ENCODE data around the gene ACRV1.

Gene ACRV1

DNA sequence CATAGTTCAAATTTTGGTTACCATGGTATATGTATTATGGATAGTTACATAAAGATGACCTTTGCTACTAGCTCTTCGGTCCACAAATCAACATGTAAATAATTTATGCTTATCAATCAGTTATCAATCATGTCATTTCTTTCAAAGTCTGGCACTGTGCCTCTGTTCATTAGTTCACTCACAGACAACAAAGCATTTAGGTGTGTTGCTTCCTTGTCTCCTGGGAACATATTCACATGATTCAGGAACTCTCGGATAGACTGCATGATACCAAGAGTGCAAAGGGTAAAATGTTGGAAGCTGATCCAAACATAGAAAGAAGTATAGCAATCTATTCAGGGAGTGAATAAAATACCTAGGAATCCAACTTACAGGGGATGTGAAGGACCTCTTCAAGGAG lies 14.3 kb upstream of the ACRV1 start:
- TF ChIP-seq NFIC (IDR thresholded peaks at IDR 0.05), result no peak
- TF ChIP-seq YY1 (IDR thresholded peaks at IDR 0.05; ENCODE audit: low read depth), result no peak

DNA sequence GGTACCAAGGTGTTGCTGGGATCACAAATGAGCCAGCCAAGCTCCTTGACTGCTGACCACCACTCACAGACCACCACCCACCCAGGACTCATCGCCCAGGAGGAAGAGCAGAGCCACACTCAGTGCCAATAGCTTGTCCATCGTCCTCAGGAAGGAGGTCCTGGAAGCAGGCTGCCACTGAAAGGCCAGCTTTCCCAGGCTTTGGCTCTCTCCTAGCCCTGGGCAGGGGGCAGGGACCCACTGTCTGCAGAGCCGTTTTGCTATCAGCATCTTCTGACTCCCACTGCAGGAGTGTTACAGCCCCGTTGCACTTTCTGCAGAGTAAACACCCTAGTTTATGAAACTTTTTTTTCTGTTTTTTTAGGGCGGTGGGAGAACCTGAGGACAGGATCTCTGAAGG lies 12.2 kb upstream of the ACRV1 start:
- TF ChIP-seq YY1 (IDR thresholded peaks at IDR 0.05; ENCODE audit: low read depth) (no peak), TAF1 (IDR thresholded peaks at IDR 0.05; ENCODE audit: low read depth) (no peak), CREB1 (IDR thresholded peaks at IDR 0.05; ENCODE audit: low read depth) (no peak), TCF12 (IDR thresholded peaks at IDR 0.05; ENCODE audit: low read depth) (no peak), TEAD4 (IDR thresholded peaks at IDR 0.05) (no peak), FOXM1 (IDR thresholded peaks at IDR 0.05; ENCODE audit: borderline replicate concordance, low read depth) (no peak), ZBTB7A (IDR thresholded peaks at IDR 0.05; ENCODE audit: low read depth) (no peak), EP300 (IDR thresholded peaks at IDR 0.05; ENCODE audit: borderline replicate concordance) (no peak), CEBPB (IDR thresholded peaks at IDR 0.05) (no peak), RAD21 (IDR thresholded peaks at IDR 0.05; ENCODE audit: low read depth) (no peak), EGR1 (IDR thresholded peaks at IDR 0.05) (no peak), NFIC (IDR thresholded peaks at IDR 0.05) (no peak)
- TF ChIP-seq, protein P1, sequence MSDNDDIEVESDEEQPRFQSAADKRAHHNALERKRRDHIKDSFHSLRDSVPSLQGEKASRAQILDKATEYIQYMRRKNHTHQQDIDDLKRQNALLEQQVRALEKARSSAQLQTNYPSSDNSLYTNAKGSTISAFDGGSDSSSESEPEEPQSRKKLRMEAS (IDR thresholded peaks at IDR 0.05), result no peak
- TF ChIP-seq, protein P2, sequence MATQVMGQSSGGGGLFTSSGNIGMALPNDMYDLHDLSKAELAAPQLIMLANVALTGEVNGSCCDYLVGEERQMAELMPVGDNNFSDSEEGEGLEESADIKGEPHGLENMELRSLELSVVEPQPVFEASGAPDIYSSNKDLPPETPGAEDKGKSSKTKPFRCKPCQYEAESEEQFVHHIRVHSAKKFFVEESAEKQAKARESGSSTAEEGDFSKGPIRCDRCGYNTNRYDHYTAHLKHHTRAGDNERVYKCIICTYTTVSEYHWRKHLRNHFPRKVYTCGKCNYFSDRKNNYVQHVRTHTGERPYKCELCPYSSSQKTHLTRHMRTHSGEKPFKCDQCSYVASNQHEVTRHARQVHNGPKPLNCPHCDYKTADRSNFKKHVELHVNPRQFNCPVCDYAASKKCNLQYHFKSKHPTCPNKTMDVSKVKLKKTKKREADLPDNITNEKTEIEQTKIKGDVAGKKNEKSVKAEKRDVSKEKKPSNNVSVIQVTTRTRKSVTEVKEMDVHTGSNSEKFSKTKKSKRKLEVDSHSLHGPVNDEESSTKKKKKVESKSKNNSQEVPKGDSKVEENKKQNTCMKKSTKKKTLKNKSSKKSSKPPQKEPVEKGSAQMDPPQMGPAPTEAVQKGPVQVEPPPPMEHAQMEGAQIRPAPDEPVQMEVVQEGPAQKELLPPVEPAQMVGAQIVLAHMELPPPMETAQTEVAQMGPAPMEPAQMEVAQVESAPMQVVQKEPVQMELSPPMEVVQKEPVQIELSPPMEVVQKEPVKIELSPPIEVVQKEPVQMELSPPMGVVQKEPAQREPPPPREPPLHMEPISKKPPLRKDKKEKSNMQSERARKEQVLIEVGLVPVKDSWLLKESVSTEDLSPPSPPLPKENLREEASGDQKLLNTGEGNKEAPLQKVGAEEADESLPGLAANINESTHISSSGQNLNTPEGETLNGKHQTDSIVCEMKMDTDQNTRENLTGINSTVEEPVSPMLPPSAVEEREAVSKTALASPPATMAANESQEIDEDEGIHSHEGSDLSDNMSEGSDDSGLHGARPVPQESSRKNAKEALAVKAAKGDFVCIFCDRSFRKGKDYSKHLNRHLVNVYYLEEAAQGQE (IDR thresholded peaks at IDR 0.05; ENCODE audit: low read depth), result no peak
- TF ChIP-seq, protein P3, sequence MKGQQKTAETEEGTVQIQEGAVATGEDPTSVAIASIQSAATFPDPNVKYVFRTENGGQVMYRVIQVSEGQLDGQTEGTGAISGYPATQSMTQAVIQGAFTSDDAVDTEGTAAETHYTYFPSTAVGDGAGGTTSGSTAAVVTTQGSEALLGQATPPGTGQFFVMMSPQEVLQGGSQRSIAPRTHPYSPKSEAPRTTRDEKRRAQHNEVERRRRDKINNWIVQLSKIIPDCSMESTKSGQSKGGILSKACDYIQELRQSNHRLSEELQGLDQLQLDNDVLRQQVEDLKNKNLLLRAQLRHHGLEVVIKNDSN (IDR thresholded peaks at IDR 0.05), result no peak

DNA sequence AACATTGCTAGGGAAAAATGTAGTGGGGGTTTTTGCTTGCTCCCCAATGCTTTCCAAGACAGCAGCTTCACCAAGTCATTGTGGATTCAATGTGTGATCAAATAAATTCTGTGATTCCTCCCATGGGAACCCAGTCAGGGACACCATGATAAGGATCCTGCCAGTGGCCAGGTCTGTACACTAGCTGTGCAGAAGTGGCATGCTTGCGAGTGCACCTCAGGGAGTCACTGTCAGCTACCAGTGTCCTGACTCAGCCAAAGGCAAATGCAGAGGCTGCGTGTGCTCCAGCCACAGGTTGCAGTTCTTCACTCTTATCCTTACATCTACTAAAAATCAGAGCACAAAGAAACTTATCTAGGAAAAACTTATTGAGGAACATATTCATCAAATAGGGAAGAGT lies 9.4 kb upstream of the ACRV1 start:
- no peak for TF ChIP-seq FOXM1 (IDR thresholded peaks at IDR 0.05; ENCODE audit: borderline replicate concordance, low read depth)
- no peak for TF ChIP-seq ZBTB7A (IDR thresholded peaks at IDR 0.05; ENCODE audit: low read depth)
- no peak for TF ChIP-seq EGR1 (IDR thresholded peaks at IDR 0.05)
- TF ChIP-seq NFIC (IDR thresholded peaks at IDR 0.05), result no peak
- no peak for TF ChIP-seq TCF12 (IDR thresholded peaks at IDR 0.05; ENCODE audit: low read depth)
- TF ChIP-seq, protein P2 (IDR thresholded peaks at IDR 0.05; ENCODE audit: low read depth), result no peak
- TF ChIP-seq TEAD4 (IDR thresholded peaks at IDR 0.05), result no peak
- TF ChIP-seq, protein P1 (IDR thresholded peaks at IDR 0.05), result no peak
- TF ChIP-seq, protein P3 (IDR thresholded peaks at IDR 0.05), result no peak
- no peak for TF ChIP-seq RAD21 (IDR thresholded peaks at IDR 0.05; ENCODE audit: low read depth)
- TF ChIP-seq CREB1 (IDR thresholded peaks at IDR 0.05; ENCODE audit: low read depth), result no peak
- no peak for TF ChIP-seq EP300 (IDR thresholded peaks at IDR 0.05; ENCODE audit: borderline replicate concordance)
- no peak for TF ChIP-seq YY1 (IDR thresholded peaks at IDR 0.05; ENCODE audit: low read depth)

DNA sequence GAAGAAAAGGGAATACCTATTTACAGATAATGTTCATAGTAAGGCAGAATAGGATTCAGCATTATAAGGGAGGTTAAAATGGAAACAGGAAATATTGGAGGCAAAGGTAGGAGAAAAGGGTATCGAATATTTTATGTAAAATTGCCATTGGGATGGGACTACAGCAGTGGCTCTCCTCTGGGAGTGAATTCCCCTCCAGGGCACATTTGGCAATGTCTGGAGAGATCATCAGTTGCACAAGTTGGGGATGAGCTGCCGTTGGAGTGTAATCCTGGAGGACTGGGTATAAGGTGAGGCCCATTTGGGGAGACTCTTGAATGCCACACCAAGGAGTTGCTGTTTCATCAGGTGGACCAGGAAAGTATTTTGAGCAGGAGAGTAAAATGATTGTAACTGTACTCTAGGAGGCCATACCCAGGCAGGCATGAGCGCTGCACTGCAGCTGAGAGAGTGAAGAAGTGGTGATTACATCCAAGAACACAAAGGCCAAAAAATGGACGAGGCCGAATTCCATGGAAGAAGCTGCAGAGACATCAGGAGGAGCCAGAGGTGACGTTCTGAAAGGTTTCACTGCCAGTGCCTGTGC lies 8.7 kb upstream of the ACRV1 start:
- TF ChIP-seq, protein P1 (IDR thresholded peaks at IDR 0.05), result no peak
- no peak for TF ChIP-seq NFIC (IDR thresholded peaks at IDR 0.05)
- no peak for TF ChIP-seq TEAD4 (IDR thresholded peaks at IDR 0.05)
- no peak for TF ChIP-seq TCF12 (IDR thresholded peaks at IDR 0.05; ENCODE audit: low read depth)
- TF ChIP-seq ZBTB7A (IDR thresholded peaks at IDR 0.05; ENCODE audit: low read depth), result no peak
- no peak for TF ChIP-seq FOXM1 (IDR thresholded peaks at IDR 0.05; ENCODE audit: borderline replicate concordance, low read depth)
- TF ChIP-seq TAF1 (IDR thresholded peaks at IDR 0.05; ENCODE audit: low read depth), result no peak
- no peak for TF ChIP-seq EP300 (IDR thresholded peaks at IDR 0.05; ENCODE audit: borderline replicate concordance)
- TF ChIP-seq, protein P2 (IDR thresholded peaks at IDR 0.05; ENCODE audit: low read depth), result no peak
- TF ChIP-seq YY1 (IDR thresholded peaks at IDR 0.05; ENCODE audit: low read depth), result no peak
- TF ChIP-seq CREB1 (IDR thresholded peaks at IDR 0.05; ENCODE audit: low read depth), result no peak
- TF ChIP-seq CEBPB (IDR thresholded peaks at IDR 0.05), result no peak
- TF ChIP-seq, protein P3 (IDR thresholded peaks at IDR 0.05), result no peak
- no peak for TF ChIP-seq RAD21 (IDR thresholded peaks at IDR 0.05; ENCODE audit: low read depth)
